CD4-positive, alpha-beta T cell treated with Interleukin-17A for 4 hours (primary cell): Measurements from ENCODE around the gene NOL11.
"Not testable (repeated sequence)": the region's sequence is repeated elsewhere in the genome, so short reads cannot be mapped to it uniquely, and the experiment has no call there.

Source experiments
- DNase-seq: peaks from one replicate; pipeline ENCODE4 v3.0.0-alpha.2; 2020; ENCODE audit warnings: mixed read lengths

The NOL11 gene

DNA sequence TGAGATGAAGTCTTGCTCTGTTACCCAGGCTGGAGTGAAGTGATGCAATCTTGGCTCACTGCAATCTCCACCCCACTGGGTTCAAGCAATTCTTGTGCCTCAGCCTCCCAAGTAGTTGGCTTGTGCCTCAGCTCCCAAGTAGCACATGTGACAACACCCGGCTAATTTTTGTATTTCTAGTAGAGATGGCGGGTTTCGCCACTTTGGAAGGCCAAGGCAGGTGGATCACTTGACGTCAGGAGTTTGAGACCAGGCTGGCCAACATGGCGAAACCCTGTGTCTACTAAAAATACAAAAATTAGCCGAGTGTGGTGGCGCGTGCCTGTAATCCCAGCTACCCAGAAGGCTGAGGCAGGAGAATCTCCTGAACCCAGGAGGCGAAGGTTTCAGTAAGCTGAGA lies 39.0 kb downstream of the NOL11 start:
- not testable (repeated sequence) for DNase-seq

DNA sequence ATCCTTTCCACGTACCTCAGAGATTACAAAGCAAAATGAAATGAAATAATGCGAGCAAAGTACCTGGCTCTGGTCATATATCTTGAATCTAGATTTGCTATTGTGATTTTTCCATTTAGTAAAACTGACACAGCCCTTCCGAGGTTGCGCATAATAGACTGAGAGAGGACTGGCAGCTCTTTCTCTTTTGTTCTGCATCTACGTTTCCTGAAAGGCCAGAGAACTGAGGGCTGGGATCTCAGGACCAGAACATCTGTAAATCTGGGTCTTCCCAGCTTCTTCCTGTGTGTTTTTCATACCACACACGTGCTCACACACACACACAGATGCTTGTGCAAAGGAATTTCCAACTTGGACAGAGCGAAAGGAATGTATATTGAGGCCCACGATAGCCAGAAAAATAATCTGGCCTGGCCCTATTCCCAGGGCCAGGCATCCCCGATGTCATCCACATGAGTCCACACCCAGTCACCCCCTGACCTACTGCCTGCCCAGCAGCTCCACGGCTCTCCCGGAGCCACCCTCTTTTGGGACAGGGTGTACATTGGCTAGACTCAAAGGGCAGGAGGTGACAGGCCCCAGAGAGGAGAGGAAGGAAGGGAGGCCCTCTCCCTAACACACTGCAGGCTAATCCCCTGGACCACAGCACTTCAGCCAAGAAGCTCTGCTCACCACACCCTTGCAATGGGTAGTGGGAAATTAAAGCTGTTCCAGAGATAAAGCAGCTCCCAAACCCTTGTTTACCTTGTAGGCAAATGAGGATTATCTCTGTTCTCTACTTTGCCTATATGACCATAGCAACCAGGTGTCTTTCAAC lies 41.8 kb downstream of the NOL11 start:
- no peak for DNase-seq

DNA sequence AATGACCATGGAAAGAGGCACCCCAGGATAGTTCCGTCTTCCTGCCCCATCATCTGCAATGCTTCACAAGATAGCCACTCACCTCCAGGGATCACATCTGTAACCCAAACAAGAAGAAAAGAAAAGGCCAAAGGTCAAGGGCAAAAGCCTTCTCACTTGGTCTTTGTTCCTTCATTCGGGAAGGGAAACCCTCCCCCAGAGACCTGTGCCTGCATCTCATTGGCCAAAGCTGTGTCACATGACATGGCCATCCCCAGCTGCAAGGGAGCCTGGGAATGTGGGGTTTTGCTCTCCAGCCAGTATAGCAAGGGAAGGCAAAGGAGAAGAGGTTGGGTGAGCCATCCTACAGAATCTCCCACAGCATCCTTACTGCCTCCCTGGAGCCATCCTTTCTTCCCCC lies 47.9 kb downstream of the NOL11 start:
- DNase-seq, result no peak

DNA sequence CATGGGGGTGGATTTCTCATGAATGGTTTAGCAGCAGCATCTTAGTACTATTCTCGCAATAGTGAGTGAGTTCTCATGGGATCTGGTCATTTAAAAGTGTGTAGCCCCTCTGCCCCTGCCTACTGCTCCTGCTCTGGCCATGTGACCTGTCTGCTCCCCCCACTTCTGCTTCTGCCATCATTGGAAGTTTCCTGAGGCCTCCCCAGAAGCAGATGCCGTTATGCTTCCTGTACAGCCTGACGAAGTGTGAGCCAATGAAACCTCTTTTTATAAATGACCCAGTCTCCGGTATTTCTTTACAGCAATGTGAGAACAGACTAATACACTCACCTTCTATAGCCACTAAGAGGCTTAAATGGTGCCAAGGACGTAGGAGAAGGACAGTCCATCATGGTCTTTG lies 51.5 kb downstream of the NOL11 start:
- no peak for DNase-seq

DNA sequence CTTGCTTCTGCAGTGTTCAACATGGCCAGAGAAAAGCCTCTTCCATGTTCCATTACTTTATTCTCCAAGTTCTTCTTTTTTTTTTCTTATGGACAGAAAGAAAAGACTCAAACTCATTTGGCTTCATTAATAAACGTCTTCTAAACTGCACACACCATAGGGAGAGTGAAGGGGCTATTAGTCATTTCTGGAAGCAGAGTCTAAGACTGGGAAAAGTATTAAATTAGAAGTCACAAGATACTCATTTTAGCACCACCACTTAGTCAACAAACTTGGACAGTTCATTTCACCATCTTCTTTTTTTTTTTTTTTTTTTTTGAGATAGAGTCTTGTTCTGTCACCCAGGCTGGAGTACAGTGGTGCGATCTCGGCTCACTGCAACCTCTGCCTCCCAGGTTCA lies 52.8 kb downstream of the NOL11 start:
- DNase-seq, result no peak

DNA sequence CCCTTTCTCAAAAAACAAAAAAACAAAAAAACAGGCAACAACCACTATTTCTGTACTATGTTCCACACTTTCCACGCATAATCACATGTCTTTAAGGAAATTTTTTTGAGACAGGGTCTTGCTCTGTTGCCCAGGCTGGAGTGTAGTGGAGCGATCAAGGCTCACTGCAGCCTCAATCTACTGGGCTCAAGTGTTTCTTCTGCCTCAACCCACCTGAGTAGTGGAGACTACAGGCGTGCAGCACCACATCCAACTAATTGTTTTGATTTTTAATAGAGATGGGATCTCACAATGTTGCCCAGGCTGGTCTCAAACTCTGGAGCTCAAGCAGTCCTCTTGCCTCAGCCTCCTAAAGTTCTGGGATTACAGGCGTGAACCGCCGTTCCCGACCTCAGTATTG lies 54.9 kb downstream of the NOL11 start:
- no peak for DNase-seq

DNA sequence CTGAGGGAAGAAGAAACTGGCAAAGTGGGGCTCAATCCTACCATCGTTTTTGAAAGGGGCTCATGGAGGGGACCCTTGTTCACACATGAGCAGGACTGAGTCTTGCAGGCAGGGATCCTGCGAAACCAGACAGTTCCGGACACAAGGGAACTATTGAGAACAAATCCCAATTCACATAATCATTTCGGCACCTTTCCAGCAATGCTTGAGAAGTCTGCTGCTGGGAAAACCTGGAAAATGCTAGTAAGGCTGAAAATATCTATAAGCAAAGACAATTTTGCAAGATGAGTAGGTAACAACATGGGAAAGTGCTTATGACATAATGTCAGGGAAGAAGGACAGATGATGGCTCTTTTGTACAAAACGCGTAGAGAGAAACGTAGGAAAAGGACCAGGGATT lies 55.5 kb downstream of the NOL11 start:
- DNase-seq, result no peak

DNA sequence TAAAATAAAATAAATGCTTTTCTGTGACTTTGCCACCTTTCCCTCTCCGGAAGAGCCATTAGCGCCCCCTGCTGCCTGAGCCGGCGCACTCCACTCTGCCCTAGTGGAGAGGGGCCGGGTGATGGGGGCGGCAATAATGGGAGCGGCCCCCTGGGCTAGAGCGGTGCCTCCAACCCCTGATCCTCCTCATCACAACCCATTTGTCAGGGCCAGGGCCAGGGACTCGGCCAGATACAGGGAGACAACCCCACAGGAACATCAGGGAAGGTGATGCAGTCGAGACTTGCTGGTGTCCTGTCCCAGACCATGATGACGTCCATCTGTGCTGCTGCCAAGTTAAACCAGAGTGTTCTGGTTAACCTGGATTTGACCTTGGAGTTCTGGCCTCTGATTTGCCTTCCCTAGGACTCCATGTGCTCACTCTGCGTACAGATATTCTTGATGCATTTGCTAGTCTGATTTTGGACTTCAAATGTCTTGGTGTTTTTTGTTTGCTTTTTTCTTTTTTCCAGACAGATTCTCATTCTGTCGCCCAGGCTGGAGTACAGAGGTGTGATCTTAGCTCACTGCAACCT lies 61.4 kb downstream of the NOL11 start:
- peak; percentile 48 for DNase-seq

DNA sequence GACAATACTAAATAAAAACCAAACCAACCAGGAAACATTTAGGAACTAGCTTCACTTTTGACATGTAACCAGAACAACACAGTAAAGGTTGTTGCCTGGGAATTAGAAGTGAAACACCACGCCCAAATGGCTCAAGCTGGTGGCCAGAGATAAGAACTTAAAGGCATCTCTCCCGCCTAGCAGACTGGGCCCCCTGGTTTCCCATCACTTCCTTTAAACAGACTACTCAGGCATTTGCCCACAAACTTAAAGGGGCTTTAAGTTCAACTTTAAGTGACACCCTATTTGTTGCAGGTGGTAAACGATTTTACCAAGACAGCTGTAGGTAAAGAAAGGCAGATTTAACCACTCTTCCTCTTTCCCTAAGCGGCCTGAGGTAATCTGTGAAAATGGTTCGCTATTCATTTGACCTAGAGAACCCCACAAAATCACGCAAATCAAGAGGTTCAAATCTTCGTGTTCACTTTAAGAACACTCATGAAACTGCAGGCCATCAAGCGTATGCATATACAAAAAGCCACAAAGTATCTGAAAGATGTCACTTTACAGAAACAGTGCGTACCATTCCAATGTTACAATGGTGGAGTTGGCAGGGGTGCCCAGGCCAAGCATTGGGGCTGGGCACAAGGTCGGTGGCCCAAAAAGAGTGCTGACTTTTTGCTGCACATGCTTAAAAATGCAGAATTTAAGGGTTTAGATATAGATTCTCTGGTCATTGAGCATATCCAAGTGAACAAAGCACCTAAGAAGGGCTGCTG lies 66.8 kb downstream of the NOL11 start:
- DNase-seq, result no peak

DNA sequence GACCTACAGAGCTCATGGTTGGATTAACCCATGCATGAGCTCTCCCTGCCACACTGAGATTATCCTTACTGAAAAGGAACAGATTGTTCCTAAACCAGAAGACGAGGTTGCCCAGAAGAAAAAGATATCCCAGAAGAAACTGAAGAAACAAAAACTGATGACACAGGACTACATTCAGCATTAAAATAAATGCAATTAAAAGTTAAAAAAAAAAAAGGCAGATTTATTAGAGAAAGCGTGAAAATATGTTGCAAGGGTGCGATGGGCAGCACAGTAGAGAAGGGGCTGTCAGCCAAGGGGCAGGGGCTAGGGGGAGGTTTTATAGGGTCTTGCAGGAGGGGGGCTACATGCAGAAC lies 67.4 kb downstream of the NOL11 start:
- DNase-seq, result no peak

DNA sequence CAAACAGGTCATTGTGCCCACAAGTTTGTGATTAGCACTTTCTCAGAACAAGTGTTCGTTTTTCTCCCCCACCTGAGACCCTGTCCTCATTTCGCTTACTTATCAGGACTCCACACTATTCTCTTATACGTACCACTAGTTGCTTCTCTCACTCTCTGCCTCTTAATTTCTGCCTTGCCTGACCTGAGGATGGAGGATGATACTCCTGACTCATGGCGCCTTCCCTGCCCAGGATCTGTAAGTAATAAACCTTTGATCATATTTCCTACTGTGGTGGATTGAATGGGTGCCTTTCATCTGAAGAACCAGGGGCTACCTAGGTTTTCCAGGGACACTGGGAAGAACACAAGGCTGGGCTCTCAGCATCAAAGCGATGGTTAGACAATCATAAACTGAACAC lies 67.8 kb downstream of the NOL11 start:
- DNase-seq, result no peak
